CD14-positive monocyte (primary cell): ENCODE data around the gene RNF227. TPM values are rescaled to one million over a fixed set of nuclear protein-coding genes. Genes with fewer than 3 reads are reported as not detected.
A peak's percentile ranks its signal among the peaks of the same experiment; 100 is the strongest.

Experiments
- DNase-seq, 3 donors: peaks; one replicate each; pipeline ENCODE4 v3.0.0-alpha.2; 2011 to 2022
- H2AFZ ChIP-seq: 2 replicates; pipeline ENCODE4 v1.6.0; 2012; ENCODE audit warnings: mild to moderate bottlenecking, low read depth, low read length, inconsistent platforms; ENCODE audit not compliant: insufficient read depth, poor library complexity, severe bottlenecking
- H3K27ac ChIP-seq, 2 donors: 1 replicate in 1 of 2; 2 replicates in 1 of 2; pipeline ENCODE4 v1.5.1; 2012 to 2013; ENCODE audit warnings: low read length in 2 of 2, control low read depth in 1 of 2, inconsistent platforms in 1 of 2, low read depth in 1 of 2, mild to moderate bottlenecking in 1 of 2
- H3K27me3 ChIP-seq, 2 donors: one replicate each; pipeline versions ENCODE4 v1.6.0 to v1.6.1; 2011 to 2013; ENCODE audit warnings: low read length in 2 of 2; ENCODE audit not compliant: control insufficient read depth in 2 of 2, insufficient read depth in 2 of 2
- H3K36me3 ChIP-seq, 2 donors: replicated peaks in 1 of 2; 1 replicate in 1 of 2; 2 replicates in 1 of 2; pipeline versions ENCODE4 v1.5.1 to v1.6.1; 2012 to 2013; ENCODE audit warnings: low read length in 2 of 2, control low read depth in 1 of 2, inconsistent platforms in 1 of 2, mild to moderate bottlenecking in 1 of 2; ENCODE audit not compliant: insufficient read depth in 2 of 2, control insufficient read depth in 1 of 2
- H3K4me1 ChIP-seq, 2 donors: 1 replicate in 1 of 2; 2 replicates in 1 of 2; pipeline versions ENCODE4 v1.5.1 to v1.6.1; 2012 to 2013; ENCODE audit warnings: low read length in 2 of 2, control low read depth in 1 of 2, inconsistent platforms in 1 of 2, mild to moderate bottlenecking in 1 of 2, moderate library complexity in 1 of 2; ENCODE audit not compliant: insufficient read depth in 2 of 2, control insufficient read depth in 1 of 2
- H3K4me2 ChIP-seq: replicated peaks from 2 replicates; pipeline ENCODE3; 2012; ENCODE audit warnings: low read length, moderate library complexity, mild to moderate bottlenecking; ENCODE audit not compliant: poor library complexity, severe bottlenecking; ENCODE audit errors: extremely low read depth
- H3K4me3 ChIP-seq, 3 experiments: fragments of 200-600 bp in 1 of 3; sonication (generic) in 1 of 3; replicated peaks in 1 of 3; 1 replicate in 2 of 3; 2 replicates in 1 of 3; pipeline ENCODE4 v1.5.1; 2011 to 2013; ENCODE audit warnings: low read length in 3 of 3, mild to moderate bottlenecking in 3 of 3, control low read depth in 2 of 3, low read depth in 2 of 3, inconsistent platforms in 1 of 3, moderate library complexity in 1 of 3
- H3K79me2 ChIP-seq: 2 replicates; pipeline ENCODE4 v1.6.0; 2012; ENCODE audit warnings: mild to moderate bottlenecking, control low read depth, inconsistent platforms, low read length, moderate library complexity; ENCODE audit not compliant: insufficient read depth
- H3K9ac ChIP-seq: 2 replicates; pipeline ENCODE4 v1.6.0; 2017; ENCODE audit warnings: low read length, mild to moderate bottlenecking; ENCODE audit not compliant: insufficient read depth, poor library complexity, severe bottlenecking
- H3K9me3 ChIP-seq, 2 donors: replicated peaks in 1 of 2; 1 replicate in 1 of 2; 2 replicates in 1 of 2; pipeline versions ENCODE4 v1.5.1 to v1.6.1; 2012 to 2013; ENCODE audit warnings: low read length in 2 of 2, control low read depth in 1 of 2; ENCODE audit not compliant: control insufficient read depth in 1 of 2, insufficient read depth in 1 of 2
- H4K20me1 ChIP-seq: 2 replicates; pipeline ENCODE4 v1.6.0; 2012; ENCODE audit warnings: mild to moderate bottlenecking, low read length, control low read depth, moderate library complexity; ENCODE audit not compliant: insufficient read depth
- H3K27ac Mint-ChIP-seq, 7 donors: one replicate each; pipeline ENCODE4 v1.8.0; 2020; ENCODE audit warnings: mild to moderate bottlenecking in 7 of 7, mixed read lengths in 7 of 7, moderate library complexity in 6 of 7, inconsistent platforms in 2 of 7
- H3K27me3 Mint-ChIP-seq, 3 donors: one replicate each; pipeline ENCODE4 v1.8.0; 2021 to 2022; ENCODE audit warnings: low read depth in 3 of 3, mild to moderate bottlenecking in 3 of 3, mixed read lengths in 3 of 3, moderate library complexity in 3 of 3, inconsistent platforms in 1 of 3
- H3K36me3 Mint-ChIP-seq, 2 donors: one replicate each; pipeline ENCODE4 v1.8.0; 2020; ENCODE audit warnings: mixed read lengths in 2 of 2, inconsistent platforms in 1 of 2, mild to moderate bottlenecking in 1 of 2
- H3K4me1 Mint-ChIP-seq: one replicate; pipeline ENCODE4 v1.8.0; 2020; ENCODE audit warnings: mild to moderate bottlenecking, mixed read lengths
- H3K4me3 Mint-ChIP-seq, 2 donors: one replicate each; pipeline ENCODE4 v1.8.0; 2020; ENCODE audit warnings: mild to moderate bottlenecking in 2 of 2, mixed read lengths in 2 of 2, moderate library complexity in 1 of 2
- H3K9me3 Mint-ChIP-seq, 7 donors: one replicate each; pipeline ENCODE4 v1.8.0; 2020 to 2022; ENCODE audit warnings: mixed read lengths in 7 of 7, mild to moderate bottlenecking in 6 of 7, moderate library complexity in 6 of 7, inconsistent platforms in 2 of 7
- CTCF ChIP-seq: fragments of 200-600 bp; IDR thresholded peaks from one replicate; pipeline ENCODE4 v1.8.0; 2022; ENCODE audit warnings: antibody characterized with exemption, mild to moderate bottlenecking
- WGBS: methylation state at CpG from one replicate; pipeline ENCODE4 v1.1.5; 2013; ENCODE audit warnings: missing lambda C conversion rate; ENCODE audit not compliant: insufficient coverage; 5-methylcytosine and 5-hydroxymethylcytosine counted together
- intact Hi-C, 2 donors: fragments of 100-400 bp; cut with micrococcal nuclease; formaldehyde crosslinking; loops; one replicate each; pipeline versions ENCODE4 v1.15.0 to v1.15.1; 2023
- polyA plus RNA-seq, 3 donors: library from polyadenylated mRNA; depleted of rRNA in 1 of 3; unstranded in 2 of 3; stranded (reverse) in 1 of 3; fragments of 300-500 nt in 2 of 3; fragments of >200 nt in 1 of 3; fragmentation: Illumina TruSeq in 2 of 3; gene quantifications; 1 replicate in 2 of 3; 2 replicates in 1 of 3; pipeline ENCODE4 v1.2.3, GENCODE V29; 2012 to 2021

RNF227 gene
- polyA plus RNA-seq, 3 donors: 0.59 to 6.7 (median 1.3) TPM

- no peak for DNase-seq
- Mint-ChIP-seq H3K27me3 (peaks cover 0 to 4% (median 0%) of the 10 kb centered on the region in 3 donors), H3K4me1 (peaks cover 10% of the 10 kb centered on the region), H3K9me3 (no peaks in the 10 kb centered on the region), H3K4me3 (no peak overlapping the region), H3K36me3 (peaks cover 82 to 93% of the 10 kb centered on the region in 2 donors), H3K27ac (peak overlapping the region in 2 of 7 donors; percentile 43 to 51)
- H3K27me3 ChIP-seq: no peaks in the 10 kb centered on the region
- H3K27ac ChIP-seq: no peak overlapping the region
- intact Hi-C loops: no loop called here
- H3K4me3 ChIP-seq: no peak overlapping the region
- H3K36me3 ChIP-seq: peaks cover 63 to 89% of the 10 kb centered on the region in 2 donors
- no peaks in the 10 kb centered on the region for H3K9me3 ChIP-seq
- peaks cover 0 to 4% of the 10 kb centered on the region in 2 donors for H3K4me1 ChIP-seq
- H4K20me1 ChIP-seq: no peaks in the 10 kb centered on the region
- peaks cover 5% of the 10 kb centered on the region for H3K79me2 ChIP-seq
- no peak overlapping the region for H3K9ac ChIP-seq
- TF ChIP-seq CTCF: no peak
- H3K4me2 ChIP-seq: no peak overlapping the region
- no peak overlapping the region for H2AFZ ChIP-seq
- WGBS: 98% methylated on average over 4 of the region's 4 CpGs
Measured at GRCh38 chr17:7940034-7940433, 23.9 kb upstream of the RNF227 start.

- H3K27ac ChIP-seq: no peak overlapping the region
- no peak overlapping the region for H3K4me3 ChIP-seq
- peaks cover 38 to 62% of the 10 kb centered on the region in 2 donors for H3K36me3 ChIP-seq
- intact Hi-C loops: no loop called here
- no peaks in the 10 kb centered on the region for H3K9me3 ChIP-seq
- Mint-ChIP-seq H3K4me3 (no peak overlapping the region), H3K4me1 (peaks cover 31% of the 10 kb centered on the region), H3K27ac (peak overlapping the region in 1 of 7 donors; percentile 51), H3K9me3 (no peaks in the 10 kb centered on the region), H3K27me3 (peaks cover 0 to 7% (median 1%) of the 10 kb centered on the region in 3 donors), H3K36me3 (peaks cover 53 to 65% of the 10 kb centered on the region in 2 donors)
- no peak for DNase-seq
- H2AFZ ChIP-seq: no peak overlapping the region
- H3K4me1 ChIP-seq: peaks cover 23 to 28% of the 10 kb centered on the region in 2 donors
- no peak for TF ChIP-seq CTCF
- no peak overlapping the region for H3K9ac ChIP-seq
- H4K20me1 ChIP-seq: no peaks in the 10 kb centered on the region
- H3K4me2 ChIP-seq: no peak overlapping the region
- H3K27me3 ChIP-seq: no peaks in the 10 kb centered on the region
- H3K79me2 ChIP-seq: peaks cover 45% of the 10 kb centered on the region
Measured at GRCh38 chr17:7935859-7936258, 19.8 kb upstream of the RNF227 start.
